ENCODE results near the gene LMX1B. TPM values are rescaled to one million over a fixed set of nuclear protein-coding genes. Genes with fewer than 3 reads are reported as not detected.

LMX1B gene
- total and polyA plus RNA-seq, 2 donors (not counting 3 experiments of a cell fraction or from before 2014, with no cell fraction given) = not detected

DNA sequence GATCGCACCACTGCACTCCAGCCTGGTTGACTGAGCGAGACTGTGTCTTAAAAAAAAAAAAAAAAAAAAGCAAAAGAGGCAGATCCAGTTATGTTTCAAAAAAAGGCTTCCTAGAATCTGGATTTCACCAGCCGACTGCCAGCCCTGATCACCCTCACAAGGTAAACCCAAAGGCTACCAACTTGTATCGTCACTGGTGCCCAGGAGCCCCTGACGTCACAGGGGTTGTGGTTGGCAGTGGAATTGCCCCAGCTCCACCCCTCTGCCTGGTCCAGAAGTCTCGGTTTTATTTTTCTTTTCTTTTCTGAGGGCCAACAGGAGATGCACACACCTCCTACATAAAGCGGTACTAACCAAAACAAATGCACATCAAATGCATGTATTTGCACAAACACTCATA lies 6.0 kb upstream of the LMX1B start:
- no peaks in the 10 kb centered on the region for H4K20me1 ChIP-seq (replicated peaks; ENCODE audit: control insufficient read depth, extremely low read depth, insufficient read depth, low read length)
- dilution Hi-C loops (cut with MboI; ENCODE audit: extremely low pct_ligation_motif_present, low sequenced_read_pairs) (no loop called here), intact Hi-C loops (cut with micrococcal nuclease) (no loop called here)
- CTCF ChIA-PET = interaction anchor here (1.1 to 1.3 kb wide), 3 partner anchors 33 to 96 kb away, joined by 3 to 6 read pairs (median 3); no protein-coding TSS in a partner anchor
- TF ChIP-seq JUN (IDR thresholded peaks at IDR 0.05; ENCODE audit: borderline replicate concordance, insufficient read depth, insufficient read length, low read depth) = no peak
- no peak for TF ChIP-seq POLR2AphosphoS5 (IDR thresholded peaks at IDR 0.05; ENCODE audit: insufficient read depth, low read depth, low read length)
- no peak for TF ChIP-seq GATA2 (IDR thresholded peaks at IDR 0.05; ENCODE audit: insufficient read depth, insufficient read length, low read depth, low read length)
- H2AFZ ChIP-seq (ENCODE audit: low read depth, low read length) = no peak overlapping the region
- DNase-seq (ENCODE audit: low read depth, low spot score) = no peak
- H3K9ac ChIP-seq (replicated peaks; ENCODE audit: extremely low read depth, insufficient read depth, low read length) = no peak overlapping the region
- H3K36me3 ChIP-seq (ENCODE audit: control insufficient read depth in 2 of 2, extremely low read depth in 1 of 2, insufficient read depth in 2 of 2, low read length in 2 of 2) = no peaks in the 10 kb centered on the region
- no peaks in the 10 kb centered on the region for H3K79me2 ChIP-seq (ENCODE audit: control insufficient read depth, insufficient read depth, low read length)
- BruUV-seq (replicated peaks) = no TSS peak
- no peaks in the 10 kb centered on the region for H3K9me3 ChIP-seq (replicated peaks; ENCODE audit: control insufficient read depth, insufficient read depth, low read length)
- H3K9me1 ChIP-seq (replicated peaks; ENCODE audit: control insufficient read depth, extremely low read depth, insufficient read depth, low read length) = no peaks in the 10 kb centered on the region
- H3K4me3 ChIP-seq (replicated peaks in 1 of 3; ENCODE audit: insufficient read depth in 1 of 3, low read depth in 1 of 3, low read length in 3 of 3) = no peak overlapping the region
- no peak overlapping the region for H3K27ac ChIP-seq (ENCODE audit: insufficient read depth, low read depth, low read length)
- FAIRE-seq = no peak
- peaks cover 37 to 39% of the 10 kb centered on the region in 2 experiments for H3K27me3 ChIP-seq (ENCODE audit: control insufficient read depth in 2 of 2, insufficient read depth in 2 of 2, low read length in 2 of 2)
- POLR2A ChIA-PET = no interaction called here
- H3K4me2 ChIP-seq (ENCODE audit: insufficient read depth, low read length) = no peak overlapping the region
- H3K4me1 ChIP-seq (ENCODE audit: control insufficient read depth, extremely low read depth, insufficient read depth, low read length) = no peaks in the 10 kb centered on the region

DNA sequence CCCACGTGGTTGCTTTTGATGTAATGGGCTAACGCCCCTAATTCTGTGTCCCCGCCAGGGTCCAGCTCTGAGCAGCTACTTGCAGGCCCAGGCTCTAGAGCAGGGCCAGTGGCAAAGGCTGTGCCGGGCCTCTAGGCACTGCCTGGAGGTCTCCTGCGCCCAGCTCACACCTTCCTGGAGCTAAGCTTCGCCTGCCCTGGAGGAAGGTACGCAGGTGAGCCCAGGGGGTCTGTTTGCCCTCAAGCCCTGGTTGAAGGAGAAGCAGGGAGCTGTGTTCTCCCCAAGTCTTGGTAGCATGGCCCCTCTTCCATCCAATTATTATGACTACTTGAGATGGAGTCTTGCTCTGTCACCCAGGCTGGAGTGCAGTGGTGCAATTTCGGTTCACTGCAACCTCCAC lies 5.2 kb upstream of the LMX1B start:
- Histone ChIP-seq H3K27me3 (ENCODE audit: control insufficient read depth in 2 of 2, insufficient read depth in 2 of 2, low read length in 2 of 2) (peaks cover 43 to 44% of the 10 kb centered on the region in 2 experiments), H3K79me2 (ENCODE audit: control insufficient read depth, insufficient read depth, low read length) (no peaks in the 10 kb centered on the region), H3K9ac (replicated peaks; ENCODE audit: extremely low read depth, insufficient read depth, low read length) (no peak overlapping the region), H3K9me1 (replicated peaks; ENCODE audit: control insufficient read depth, extremely low read depth, insufficient read depth, low read length) (no peaks in the 10 kb centered on the region), H3K4me1 (ENCODE audit: control insufficient read depth, extremely low read depth, insufficient read depth, low read length) (no peaks in the 10 kb centered on the region), H4K20me1 (replicated peaks; ENCODE audit: control insufficient read depth, extremely low read depth, insufficient read depth, low read length) (no peaks in the 10 kb centered on the region), H3K36me3 (ENCODE audit: control insufficient read depth in 2 of 2, extremely low read depth in 1 of 2, insufficient read depth in 2 of 2, low read length in 2 of 2) (no peaks in the 10 kb centered on the region), H3K27ac (ENCODE audit: insufficient read depth, low read depth, low read length) (no peak overlapping the region), H3K9me3 (replicated peaks; ENCODE audit: control insufficient read depth, insufficient read depth, low read length) (no peaks in the 10 kb centered on the region), H3K4me3 (replicated peaks in 1 of 3; ENCODE audit: insufficient read depth in 1 of 3, low read depth in 1 of 3, low read length in 3 of 3) (no peak overlapping the region), H2AFZ (ENCODE audit: low read depth, low read length) (no peak overlapping the region), H3K4me2 (ENCODE audit: insufficient read depth, low read length) (no peak overlapping the region)
- POLR2A ChIA-PET = no interaction called here
- CTCF ChIA-PET = interaction anchor here (1.1 to 6.1 kb wide), 5 partner anchors 32 to 173 kb away, joined by 3 to 64 read pairs (median 6); no protein-coding TSS in a partner anchor
- dilution Hi-C loops (cut with MboI; ENCODE audit: extremely low pct_ligation_motif_present, low sequenced_read_pairs) = no loop called here
- no TSS peak for BruUV-seq (replicated peaks)
- TF ChIP-seq MYC (IDR thresholded peaks at IDR 0.05; ENCODE audit: low read depth, low read length) (no peak), JUN (IDR thresholded peaks at IDR 0.05; ENCODE audit: borderline replicate concordance, insufficient read depth, insufficient read length, low read depth) (no peak), GATA2 (IDR thresholded peaks at IDR 0.05; ENCODE audit: insufficient read depth, insufficient read length, low read depth, low read length) (no peak)
- TF ChIP-seq, protein P1, sequence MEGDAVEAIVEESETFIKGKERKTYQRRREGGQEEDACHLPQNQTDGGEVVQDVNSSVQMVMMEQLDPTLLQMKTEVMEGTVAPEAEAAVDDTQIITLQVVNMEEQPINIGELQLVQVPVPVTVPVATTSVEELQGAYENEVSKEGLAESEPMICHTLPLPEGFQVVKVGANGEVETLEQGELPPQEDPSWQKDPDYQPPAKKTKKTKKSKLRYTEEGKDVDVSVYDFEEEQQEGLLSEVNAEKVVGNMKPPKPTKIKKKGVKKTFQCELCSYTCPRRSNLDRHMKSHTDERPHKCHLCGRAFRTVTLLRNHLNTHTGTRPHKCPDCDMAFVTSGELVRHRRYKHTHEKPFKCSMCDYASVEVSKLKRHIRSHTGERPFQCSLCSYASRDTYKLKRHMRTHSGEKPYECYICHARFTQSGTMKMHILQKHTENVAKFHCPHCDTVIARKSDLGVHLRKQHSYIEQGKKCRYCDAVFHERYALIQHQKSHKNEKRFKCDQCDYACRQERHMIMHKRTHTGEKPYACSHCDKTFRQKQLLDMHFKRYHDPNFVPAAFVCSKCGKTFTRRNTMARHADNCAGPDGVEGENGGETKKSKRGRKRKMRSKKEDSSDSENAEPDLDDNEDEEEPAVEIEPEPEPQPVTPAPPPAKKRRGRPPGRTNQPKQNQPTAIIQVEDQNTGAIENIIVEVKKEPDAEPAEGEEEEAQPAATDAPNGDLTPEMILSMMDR (IDR thresholded peaks at IDR 0.05; ENCODE audit: extremely low read depth in 1 of 2, insufficient read depth in 1 of 2, low read depth in 1 of 2, low read length in 2 of 2) = no peak
- intact Hi-C loops (cut with micrococcal nuclease) = no loop called here
- DNase-seq (ENCODE audit: low read depth, low spot score) = no peak
- no peak for FAIRE-seq

Measured in endothelial cell of umbilical vein (primary cell).